T-helper 9 cell (primary cell): ENCODE results near the gene DCTPP1.
"Not testable (repeated sequence)": the region's sequence is repeated elsewhere in the genome, so short reads cannot be mapped to it uniquely, and the experiment has no call there.

Source experiments
- DNase-seq: peaks from one replicate; pipeline ENCODE4 v3.0.0-alpha.2; 2020
- total RNA-seq, 2 donors: gene quantifications; one replicate each; lab custom pipeline; 2026; lab: John Stamatoyannopoulos, UW

Gene DCTPP1
- total RNA-seq, result 5.1 to 23.3 reads per million in 2 donors

- DNase-seq, result peak; percentile 90
Observed at GRCh38 chr16:30429678-30430427, at the start of gene DCTPP1. DCTPP1 (minus strand) TSS chr16:30430030; CDS start chr16:30429980, 50 bp downstream.

GRCh38 chr16:30478766-30479478 lies 49.1 kb upstream of the DCTPP1 start:
- DNase-seq, result no peak

GRCh38 chr16:30477773-30478172 lies 47.9 kb upstream of the DCTPP1 start:
- not testable (repeated sequence) for DNase-seq

GRCh38 chr16:30476991-30477390 lies 47.2 kb upstream of the DCTPP1 start:
- DNase-seq, result no peak

GRCh38 chr16:30474684-30475083 lies 44.9 kb upstream of the DCTPP1 start:
- DNase-seq, result no peak

GRCh38 chr16:30474074-30474452 lies 44.2 kb upstream of the DCTPP1 start:
- DNase-seq, result no peak

GRCh38 chr16:30473231-30474073 lies 43.6 kb upstream of the DCTPP1 start:
- DNase-seq, result peak; percentile 36

GRCh38 chr16:30472328-30472942 lies 42.6 kb upstream of the DCTPP1 start, which contains the start of gene ITGAL:
ITGAL (plus strand) TSS chr16:30472742; CDS start chr16:30472838, 96 bp downstream.
- peak; percentile 71 for DNase-seq

- no peak for DNase-seq
Observed at GRCh38 chr16:30470632-30470995, 40.8 kb upstream of the DCTPP1 start.

GRCh38 chr16:30470170-30470512 lies 40.3 kb upstream of the DCTPP1 start:
- DNase-seq, result no peak

- DNase-seq, result no peak
Observed at GRCh38 chr16:30464078-30464477, 34.2 kb upstream of the DCTPP1 start.

GRCh38 chr16:30461426-30461825 lies 31.6 kb upstream of the DCTPP1 start:
- DNase-seq, result not testable (repeated sequence)

GRCh38 chr16:30459456-30459855 lies 29.6 kb upstream of the DCTPP1 start:
- no peak for DNase-seq

- peak; percentile 48 for DNase-seq
Observed at GRCh38 chr16:30458561-30459394, 28.9 kb upstream of the DCTPP1 start.

GRCh38 chr16:30457743-30458560 lies 28.1 kb upstream of the DCTPP1 start:
- DNase-seq, result no peak

- DNase-seq, result no peak
Observed at GRCh38 chr16:30457256-30457655, 27.4 kb upstream of the DCTPP1 start.

GRCh38 chr16:30456302-30456701 lies 26.5 kb upstream of the DCTPP1 start:
- no peak for DNase-seq

GRCh38 chr16:30452709-30453580 lies 23.1 kb upstream of the DCTPP1 start:
- not testable (repeated sequence) for DNase-seq

GRCh38 chr16:30449116-30449435 lies 19.2 kb upstream of the DCTPP1 start:
- DNase-seq, result no peak
